Fibroblast of skin of right quadriceps (primary cell): ENCODE results near the gene NFATC2IP.
A peak's percentile ranks its signal among the peaks of the same experiment; 100 is the strongest.
"Not testable (repeated sequence)": the region's sequence is repeated elsewhere in the genome, so short reads cannot be mapped to it uniquely, and the experiment has no call there.

Experiments
- DNase-seq: peaks from one replicate; pipeline ENCODE4 v3.0.0-alpha.2; 2013

NFATC2IP gene

GRCh38 chr16:28974437-28975157, 23.9 kb downstream of the NFATC2IP start, which contains the start of gene SPNS1:
TSS of gene SPNS1 (plus strand) at chr16:28974778. CDS start at chr16:28975152, 374 bp downstream.
- peak; percentile 95 for DNase-seq

DNA sequence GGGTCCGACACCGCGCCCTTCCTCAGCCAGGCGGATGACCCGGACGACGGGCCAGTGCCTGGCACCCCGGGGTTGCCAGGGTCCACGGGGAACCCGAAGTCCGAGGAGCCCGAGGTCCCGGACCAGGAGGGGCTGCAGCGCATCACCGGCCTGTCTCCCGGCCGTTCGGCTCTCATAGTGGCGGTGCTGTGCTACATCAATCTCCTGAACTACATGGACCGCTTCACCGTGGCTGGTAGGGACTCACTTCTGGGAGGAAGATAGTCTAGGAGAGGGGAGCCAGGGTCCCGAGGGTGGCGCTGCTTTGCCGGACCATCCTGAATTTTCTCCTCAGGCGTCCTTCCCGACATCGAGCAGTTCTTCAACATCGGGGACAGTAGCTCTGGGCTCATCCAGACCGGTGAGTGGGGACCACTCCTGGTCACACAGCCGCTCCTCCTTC, 24.4 kb downstream of the NFATC2IP start:
- no peak for DNase-seq

- no peak for DNase-seq
These were observed 27.2 kb downstream of the NFATC2IP start for GRCh38 chr16:28977703-28978662.

GRCh38 chr16:28980330-28980729, 29.6 kb downstream of the NFATC2IP start:
- not testable (repeated sequence) for DNase-seq

- no peak for DNase-seq
These were observed 30.2 kb downstream of the NFATC2IP start for GRCh38 chr16:28980929-28981328.

- DNase-seq, result no peak
These were observed 30.8 kb downstream of the NFATC2IP start for GRCh38 chr16:28981517-28981916.

DNA sequence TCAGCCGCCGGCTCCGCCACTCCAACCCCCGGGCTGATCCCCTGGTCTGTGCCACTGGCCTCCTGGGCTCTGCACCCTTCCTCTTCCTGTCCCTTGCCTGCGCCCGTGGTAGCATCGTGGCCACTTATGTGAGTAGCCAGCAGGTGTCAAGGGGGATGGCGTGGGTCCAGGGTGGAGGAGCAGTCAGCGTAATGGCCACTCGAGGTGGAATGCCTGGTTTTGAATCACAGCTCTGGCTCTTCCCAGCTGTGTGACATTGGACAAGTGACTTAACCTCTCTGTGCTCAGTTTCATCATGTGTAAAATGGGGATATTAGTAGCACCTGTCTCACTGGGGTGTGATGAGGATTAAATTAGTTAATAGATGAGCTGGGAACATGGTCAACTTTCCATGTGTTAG, 31.7 kb downstream of the NFATC2IP start:
- no peak for DNase-seq

GRCh38 chr16:28982949-28983348, 32.2 kb downstream of the NFATC2IP start:
- DNase-seq, result no peak

- no peak for DNase-seq
These were observed 32.9 kb downstream of the NFATC2IP start for GRCh38 chr16:28983644-28984043.

GRCh38 chr16:28984091-28984490, 33.4 kb downstream of the NFATC2IP start:
- no peak for DNase-seq

GRCh38 chr16:28984619-28985135, 33.9 kb downstream of the NFATC2IP start, which contains the start of gene LAT:
TSS of gene LAT (plus strand) at chr16:28985052. CDS start at chr16:28985418, 366 bp downstream.
- no peak for DNase-seq

DNA sequence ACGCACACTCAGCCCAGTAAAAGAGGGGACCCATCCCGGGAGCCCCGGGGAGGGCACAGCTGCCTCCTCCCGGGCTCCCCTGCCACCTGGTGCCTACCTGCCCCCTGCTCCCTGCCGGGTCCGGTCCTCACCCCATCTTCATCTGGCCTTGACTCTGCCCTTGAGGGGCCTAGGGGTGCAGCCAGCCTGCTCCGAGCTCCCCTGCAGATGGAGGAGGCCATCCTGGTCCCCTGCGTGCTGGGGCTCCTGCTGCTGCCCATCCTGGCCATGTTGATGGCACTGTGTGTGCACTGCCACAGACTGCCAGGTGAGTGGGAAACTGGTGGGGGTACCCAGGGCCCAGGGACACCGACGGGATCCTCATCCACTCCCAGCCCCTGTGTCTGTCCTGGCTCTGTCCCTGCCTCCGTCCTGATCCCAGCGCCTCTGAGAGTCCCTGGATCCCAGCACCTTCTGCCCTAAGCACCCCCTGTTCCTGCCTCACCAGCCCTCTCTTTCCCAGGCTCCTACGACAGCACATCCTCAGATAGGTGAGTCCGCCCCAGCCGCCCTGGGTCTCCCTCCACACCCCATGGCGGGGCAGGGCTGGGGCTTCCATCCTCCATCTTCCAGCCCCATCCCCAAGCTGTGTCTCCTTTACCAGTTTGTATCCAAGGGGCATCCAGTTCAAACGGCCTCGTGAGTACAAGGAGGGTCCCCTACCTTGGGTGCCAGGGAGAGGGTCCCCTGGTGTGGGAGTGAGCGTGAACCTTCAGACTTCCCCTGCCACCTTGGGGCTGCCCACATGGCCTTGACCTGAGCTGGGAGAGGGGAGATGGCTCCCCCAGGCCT, 34.7 kb downstream of the NFATC2IP start:
- DNase-seq, result no peak

- no peak for DNase-seq
These were observed 35.3 kb downstream of the NFATC2IP start for GRCh38 chr16:28986046-28986445.

GRCh38 chr16:28986492-28986891, 35.8 kb downstream of the NFATC2IP start:
- DNase-seq, result no peak

DNA sequence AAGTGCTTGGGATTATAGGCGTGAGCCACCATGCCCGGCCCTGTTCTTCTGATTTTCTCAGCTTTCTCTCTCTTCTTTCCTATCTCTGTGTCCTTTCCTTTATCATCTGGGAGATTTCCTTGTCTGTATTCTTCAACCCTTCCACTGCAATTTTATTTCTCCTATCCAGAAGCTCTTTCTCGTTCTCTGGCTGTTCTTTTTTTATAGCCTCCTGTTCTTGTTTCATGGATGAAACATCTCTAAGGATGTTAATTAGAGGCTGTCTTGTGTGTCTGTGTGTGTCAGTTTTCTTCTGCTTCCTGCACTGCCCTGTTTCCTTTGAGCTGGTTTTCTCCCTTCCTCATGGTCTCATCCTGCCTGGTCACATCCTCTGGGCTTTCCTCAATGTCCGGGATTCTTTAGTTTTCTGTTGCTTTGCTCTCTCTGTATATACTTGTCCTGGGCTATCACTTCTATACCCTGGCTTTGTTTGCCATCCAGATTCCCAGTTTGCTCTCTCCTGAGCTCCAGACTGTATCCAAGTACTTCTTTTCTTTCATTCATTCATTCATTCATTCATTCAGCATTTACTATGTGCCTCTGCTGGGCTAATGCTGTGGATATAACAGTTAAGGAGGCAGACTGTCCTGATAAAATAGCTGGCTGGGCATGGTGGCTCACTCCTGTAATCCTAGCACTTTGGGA, 36.6 kb downstream of the NFATC2IP start:
- DNase-seq, result no peak

GRCh38 chr16:28989363-28989762, 38.6 kb downstream of the NFATC2IP start:
- DNase-seq, result no peak

DNA sequence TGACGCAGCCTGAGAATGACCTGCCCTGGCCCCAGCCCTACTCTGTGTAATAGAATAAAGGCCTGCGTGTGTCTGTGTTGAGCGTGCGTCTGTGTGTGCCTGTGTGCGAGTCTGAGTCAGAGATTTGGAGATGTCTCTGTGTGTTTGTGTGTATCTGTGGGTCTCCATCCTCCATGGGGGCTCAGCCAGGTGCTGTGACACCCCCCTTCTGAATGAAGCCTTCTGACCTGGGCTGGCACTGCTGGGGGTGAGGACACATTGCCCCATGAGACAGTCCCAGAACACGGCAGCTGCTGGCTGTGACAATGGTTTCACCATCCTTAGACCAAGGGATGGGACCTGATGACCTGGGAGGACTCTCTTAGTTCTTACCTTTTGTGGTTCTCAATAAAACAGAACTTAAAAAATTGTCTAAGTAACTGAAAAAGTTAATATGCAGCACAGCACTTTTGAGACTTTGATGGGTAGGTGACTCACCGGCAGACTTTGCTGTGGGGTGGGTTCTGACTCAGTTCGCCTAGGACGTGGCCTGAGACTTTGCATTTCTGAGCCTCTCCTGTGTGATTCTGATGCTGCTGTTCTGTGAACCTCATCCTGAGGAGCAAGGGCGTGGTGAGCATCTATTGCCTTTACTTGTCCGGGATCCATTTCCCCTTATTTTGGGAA, 39.8 kb downstream of the NFATC2IP start:
- no peak for DNase-seq

DNA sequence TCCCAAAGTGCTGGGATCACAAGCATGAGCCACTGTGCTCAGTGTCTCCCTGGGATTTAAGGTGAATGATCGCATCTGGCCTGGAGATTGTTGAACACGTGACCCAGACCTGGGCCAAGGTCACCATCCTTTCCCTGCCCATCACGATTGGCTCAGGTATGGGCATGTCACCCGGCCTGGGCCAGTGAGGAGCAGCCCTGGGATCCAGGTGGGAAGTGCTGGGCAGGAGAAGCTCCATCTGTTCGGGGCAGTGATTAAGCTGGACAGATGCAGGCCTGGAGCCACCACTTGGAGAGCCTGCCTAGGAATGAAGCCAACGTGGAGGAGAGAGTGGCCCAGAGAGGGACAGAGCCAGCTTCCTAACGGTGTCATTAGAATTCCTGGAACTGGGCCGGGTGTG, 41.0 kb downstream of the NFATC2IP start:
- no peak for DNase-seq

GRCh38 chr16:28992496-28992895, 41.8 kb downstream of the NFATC2IP start:
- DNase-seq, result no peak

- DNase-seq, result no peak
These were observed 48.1 kb downstream of the NFATC2IP start for GRCh38 chr16:28998837-28999236.

DNA sequence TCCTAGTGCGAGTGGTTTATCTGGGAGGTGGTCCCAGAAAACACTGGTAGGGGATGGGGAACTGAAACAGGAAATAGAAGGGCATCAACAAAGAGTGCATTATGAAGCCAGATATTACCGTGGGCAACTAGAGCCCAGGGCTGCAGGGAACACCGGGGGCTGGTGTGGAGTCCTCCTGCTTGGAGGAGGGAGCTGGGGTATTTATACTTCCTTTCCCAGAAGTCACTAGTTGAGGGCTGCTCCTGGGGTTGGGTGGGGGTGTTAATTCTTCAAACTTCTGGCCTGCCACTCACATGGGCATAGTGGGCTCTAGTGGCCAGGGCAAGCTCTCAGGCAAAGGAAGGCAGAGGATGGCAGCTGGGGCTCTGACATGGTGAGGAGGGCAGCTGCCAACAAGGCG, 48.8 kb downstream of the NFATC2IP start:
- DNase-seq, result no peak
